ENCODE results near the gene PMM1.

Gene PMM1

GRCh38 chr22:41600976-41601375 lies 11.3 kb upstream of the PMM1 start:
- H3K36me3 ChIP-seq (ENCODE audit: low read depth) = peaks cover 53% of the 10 kb centered on the region
- no peak for ATAC-seq (ENCODE audit: low read depth)

GRCh38 chr22:41598891-41599635 lies 9.4 kb upstream of the PMM1 start:
- no peak for ATAC-seq (ENCODE audit: low read depth)

More at GRCh38 chr22:41600976-41601375, 11.3 kb upstream of the PMM1 start:
- Histone ChIP-seq H3K27me3 (ENCODE audit: insufficient read depth, poor library complexity, severe bottlenecking) (no peaks in the 10 kb centered on the region), H3K9me3 (ENCODE audit: severe bottlenecking) (no peaks in the 10 kb centered on the region), H3K27ac (ENCODE audit: poor library complexity, severe bottlenecking) (peak overlapping the region; percentile 93), H3K4me1 (ENCODE audit: insufficient read depth, poor library complexity, severe bottlenecking) (peaks cover 27% of the 10 kb centered on the region), H3K4me3 (ENCODE audit: severe bottlenecking) (no peak overlapping the region)
- no peak for TF ChIP-seq CTCF (IDR thresholded peaks at IDR 0.05; ENCODE audit: poor library complexity, severe bottlenecking)
- no peak for DNase-seq (ENCODE audit: low spot score)

GRCh38 chr22:41598081-41598480 lies 8.4 kb upstream of the PMM1 start:
- no peak for DNase-seq (ENCODE audit: low spot score)
- TF ChIP-seq CTCF (IDR thresholded peaks at IDR 0.05; ENCODE audit: poor library complexity, severe bottlenecking) = no peak
- peak; percentile 93 for ATAC-seq (ENCODE audit: low read depth)
- peaks cover 27% of the 10 kb centered on the region for H3K4me1 ChIP-seq (ENCODE audit: insufficient read depth, poor library complexity, severe bottlenecking)
- H3K4me3 ChIP-seq (ENCODE audit: severe bottlenecking) = no peak overlapping the region
- peak overlapping the region; percentile 93 for H3K27ac ChIP-seq (ENCODE audit: poor library complexity, severe bottlenecking)
- H3K27me3 ChIP-seq (ENCODE audit: insufficient read depth, poor library complexity, severe bottlenecking) = no peaks in the 10 kb centered on the region
- H3K36me3 ChIP-seq (ENCODE audit: low read depth) = peaks cover 29% of the 10 kb centered on the region
- no peaks in the 10 kb centered on the region for H3K9me3 ChIP-seq (ENCODE audit: severe bottlenecking)

More at GRCh38 chr22:41598891-41599635, 9.4 kb upstream of the PMM1 start:
- TF ChIP-seq CTCF (IDR thresholded peaks at IDR 0.05; ENCODE audit: poor library complexity, severe bottlenecking) = no peak
- peak overlapping the region; percentile 93 for H3K27ac ChIP-seq (ENCODE audit: poor library complexity, severe bottlenecking)
- DNase-seq (ENCODE audit: low spot score) = no peak
- no peaks in the 10 kb centered on the region for H3K9me3 ChIP-seq (ENCODE audit: severe bottlenecking)
- H3K36me3 ChIP-seq (ENCODE audit: low read depth) = peaks cover 35% of the 10 kb centered on the region
- H3K4me1 ChIP-seq (ENCODE audit: insufficient read depth, poor library complexity, severe bottlenecking) = peaks cover 27% of the 10 kb centered on the region
- no peaks in the 10 kb centered on the region for H3K27me3 ChIP-seq (ENCODE audit: insufficient read depth, poor library complexity, severe bottlenecking)
- H3K4me3 ChIP-seq (ENCODE audit: severe bottlenecking) = no peak overlapping the region

- TF ChIP-seq CTCF (IDR thresholded peaks at IDR 0.05; ENCODE audit: poor library complexity, severe bottlenecking) = peak; percentile 48
- Histone ChIP-seq H3K9me3 (ENCODE audit: severe bottlenecking) (no peaks in the 10 kb centered on the region), H3K27ac (ENCODE audit: poor library complexity, severe bottlenecking) (peak overlapping the region; percentile 93), H3K36me3 (ENCODE audit: low read depth) (peaks cover 24% of the 10 kb centered on the region), H3K4me3 (ENCODE audit: severe bottlenecking) (no peak overlapping the region), H3K4me1 (ENCODE audit: insufficient read depth, poor library complexity, severe bottlenecking) (peaks cover 27% of the 10 kb centered on the region), H3K27me3 (ENCODE audit: insufficient read depth, poor library complexity, severe bottlenecking) (no peaks in the 10 kb centered on the region)
- DNase-seq (ENCODE audit: low spot score) (no peak), ATAC-seq (ENCODE audit: low read depth) (no peak)
These were observed 8.0 kb upstream of the PMM1 start for GRCh38 chr22:41597635-41597953.
